NCI-H748 (cell line): ENCODE results near the gene ZBTB43.

ENCODE experiments used
- DNase-seq: peaks from one replicate; lab custom pipeline; 2025; ENCODE audit not compliant: unreplicated experiment; lab: John Stamatoyannopoulos, UW

ZBTB43 gene

GRCh38 chr9:126882746-126883145, 77.9 kb downstream of the ZBTB43 start:
- no peak for DNase-seq

- no peak for DNase-seq
These were observed 78.8 kb downstream of the ZBTB43 start for GRCh38 chr9:126883636-126884035.

GRCh38 chr9:126885131-126885641, 80.3 kb downstream of the ZBTB43 start:
- DNase-seq = no peak

- DNase-seq = no peak
These were observed 81.4 kb downstream of the ZBTB43 start for GRCh38 chr9:126886034-126886822.

- no peak for DNase-seq
These were observed 82.1 kb downstream of the ZBTB43 start for GRCh38 chr9:126886897-126887296.
